Measurements from ENCODE around the gene AAMDC. TPM values are rescaled to one million over a fixed set of nuclear protein-coding genes. Genes with fewer than 3 reads are reported as not detected.

AAMDC gene
- total and polyA plus RNA-seq, 4 donors, result 26.2 to 77.9 (median 28.9) TPM

GRCh38 chr11:77778118-77778517 is 42.8 kb upstream of the AAMDC start:
- Histone ChIP-seq H3K9ac (ENCODE audit: insufficient read depth in 1 of 2, low read length in 2 of 2) (no peak overlapping the region), H3K27me3 (ENCODE audit: control insufficient read depth in 3 of 3, insufficient read depth in 3 of 3, low read length in 2 of 3) (no peaks in the 10 kb centered on the region), H3K4me1 (ENCODE audit: control insufficient read depth in 5 of 5, insufficient read depth in 5 of 5, low read length in 5 of 5) (peaks cover 0 to 7% (median 0%) of the 10 kb centered on the region in 5 donors), H3K27ac (ENCODE audit: low read depth in 1 of 2, low read length in 1 of 2) (no peak overlapping the region), H3K4me3 (no peak overlapping the region), H3K36me3 (ENCODE audit: control insufficient read depth in 4 of 4, insufficient read depth in 4 of 4, low read length in 4 of 4) (peaks cover 0 to 3% (median 0%) of the 10 kb centered on the region in 4 donors), H3K9me3 (ENCODE audit: control insufficient read depth in 4 of 4, insufficient read depth in 3 of 4, low read length in 3 of 4) (no peaks in the 10 kb centered on the region)
- DNase-seq (no peak), ATAC-seq (ENCODE audit: insufficient read depth, low FRiP score) (no peak)
- 91 to 100% methylated on average over 1 of the region's 1 CpG for WGBS, 2 donors
- no peak for TF ChIP-seq CTCF (IDR thresholded peaks at IDR 0.05; ENCODE audit: control extremely low read depth, extremely low read depth)

- Histone ChIP-seq H3K9ac (ENCODE audit: insufficient read depth in 1 of 2, low read length in 2 of 2) (no peak overlapping the region), H3K9me3 (ENCODE audit: control insufficient read depth in 4 of 4, insufficient read depth in 3 of 4, low read length in 3 of 4) (no peaks in the 10 kb centered on the region), H3K4me3 (no peak overlapping the region), H3K27me3 (ENCODE audit: control insufficient read depth in 3 of 3, insufficient read depth in 3 of 3, low read length in 2 of 3) (no peaks in the 10 kb centered on the region), H3K27ac (ENCODE audit: low read depth in 1 of 2, low read length in 1 of 2) (no peak overlapping the region), H3K4me1 (ENCODE audit: control insufficient read depth in 5 of 5, insufficient read depth in 5 of 5, low read length in 5 of 5) (peaks cover 0 to 7% (median 0%) of the 10 kb centered on the region in 5 donors), H3K36me3 (ENCODE audit: control insufficient read depth in 4 of 4, insufficient read depth in 4 of 4, low read length in 4 of 4) (peaks cover 0 to 3% (median 0%) of the 10 kb centered on the region in 4 donors)
- WGBS, 2 donors, result 21 to 28% methylated on average over 1 of the region's 1 CpG
- DNase-seq (no peak), ATAC-seq (ENCODE audit: insufficient read depth, low FRiP score) (no peak)
- no peak for TF ChIP-seq CTCF (IDR thresholded peaks at IDR 0.05; ENCODE audit: control extremely low read depth, extremely low read depth)
Observed at GRCh38 chr11:77778549-77778948, 42.4 kb upstream of the AAMDC start.

GRCh38 chr11:77779935-77780334 is 41.0 kb upstream of the AAMDC start:
- ATAC-seq (ENCODE audit: insufficient read depth, low FRiP score) (no peak), DNase-seq (peak in 2 of 3 donors; percentile 38 to 55)
- Histone ChIP-seq H3K9ac (ENCODE audit: insufficient read depth in 1 of 2, low read length in 2 of 2) (no peak overlapping the region), H3K36me3 (ENCODE audit: control insufficient read depth in 4 of 4, insufficient read depth in 4 of 4, low read length in 4 of 4) (peaks cover 0 to 3% (median 0%) of the 10 kb centered on the region in 4 donors), H3K4me3 (no peak overlapping the region), H3K4me1 (ENCODE audit: control insufficient read depth in 5 of 5, insufficient read depth in 5 of 5, low read length in 5 of 5) (peaks cover 0 to 7% (median 0%) of the 10 kb centered on the region in 5 donors), H3K9me3 (ENCODE audit: control insufficient read depth in 4 of 4, insufficient read depth in 3 of 4, low read length in 3 of 4) (no peaks in the 10 kb centered on the region), H3K27ac (ENCODE audit: low read depth in 1 of 2, low read length in 1 of 2) (no peak overlapping the region), H3K27me3 (ENCODE audit: control insufficient read depth in 3 of 3, insufficient read depth in 3 of 3, low read length in 2 of 3) (no peaks in the 10 kb centered on the region)
- TF ChIP-seq CTCF (IDR thresholded peaks at IDR 0.05; ENCODE audit: control extremely low read depth, extremely low read depth), result no peak

GRCh38 chr11:77783025-77783424 is 37.9 kb upstream of the AAMDC start:
- WGBS, 2 donors, result 90 to 92% methylated on average over 1 of the region's 1 CpG
- H3K9ac ChIP-seq (ENCODE audit: insufficient read depth in 1 of 2, low read length in 2 of 2), result no peak overlapping the region
- H3K36me3 ChIP-seq (ENCODE audit: control insufficient read depth in 4 of 4, insufficient read depth in 4 of 4, low read length in 4 of 4), result no peaks in the 10 kb centered on the region
- H3K4me3 ChIP-seq, result no peak overlapping the region
- no peak for TF ChIP-seq CTCF (IDR thresholded peaks at IDR 0.05; ENCODE audit: control extremely low read depth, extremely low read depth)
- H3K27ac ChIP-seq (ENCODE audit: low read depth in 1 of 2, low read length in 1 of 2), result no peak overlapping the region
- H3K27me3 ChIP-seq (ENCODE audit: control insufficient read depth in 3 of 3, insufficient read depth in 3 of 3, low read length in 2 of 3), result no peaks in the 10 kb centered on the region
- H3K4me1 ChIP-seq (ENCODE audit: control insufficient read depth in 5 of 5, insufficient read depth in 5 of 5, low read length in 5 of 5), result peaks cover 0 to 11% (median 0%) of the 10 kb centered on the region in 5 donors
- no peaks in the 10 kb centered on the region for H3K9me3 ChIP-seq (ENCODE audit: control insufficient read depth in 4 of 4, insufficient read depth in 3 of 4, low read length in 3 of 4)
- no peak for DNase-seq
- no peak for ATAC-seq (ENCODE audit: insufficient read depth, low FRiP score)

All from lung (tissue), 12 donors.